Activated CD8-positive, alpha-beta memory T cell treated with anti-CD3 and anti-CD28 coated beads for 24 hours (primary cell): ENCODE data around the gene GLO1.
"Not testable (repeated sequence)": the region's sequence is repeated elsewhere in the genome, so short reads cannot be mapped to it uniquely, and the experiment has no call there.

ENCODE experiments used
- DNase-seq: peaks from one replicate; pipeline ENCODE4 v3.0.0-alpha.2; 2020

GLO1 gene

DNA sequence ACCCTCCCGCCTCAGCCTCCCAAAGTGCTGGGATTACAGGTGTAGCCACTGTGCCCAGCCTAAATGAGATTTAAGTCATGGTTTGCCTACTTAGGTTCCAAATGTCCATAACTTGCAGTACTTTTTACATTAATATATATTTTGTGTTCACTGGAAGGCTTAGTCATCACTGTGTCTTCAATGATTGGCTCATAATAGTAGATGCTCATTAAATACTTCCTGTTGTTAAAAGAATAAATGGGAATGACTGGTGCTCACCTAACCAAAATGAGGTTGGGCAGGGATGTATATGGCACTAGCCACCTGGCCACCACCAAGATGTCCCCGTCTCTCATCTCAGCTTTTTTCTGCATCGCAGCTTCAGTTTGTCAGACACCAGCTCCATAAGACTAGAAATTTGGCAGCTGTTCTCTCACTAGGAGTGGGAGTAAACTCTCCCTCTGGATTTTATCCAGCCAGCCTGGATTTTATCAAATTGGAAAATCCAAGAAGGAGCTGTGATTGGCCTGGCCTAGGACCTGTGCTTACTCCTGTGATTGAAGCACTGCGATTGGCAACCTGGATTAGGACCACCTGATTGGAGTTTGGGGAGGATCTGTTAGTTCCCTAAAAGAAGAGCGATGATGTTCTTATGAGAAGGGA is 1.1 kb upstream of the GLO1 start:
- no peak for DNase-seq

GRCh38 chr6:38701551-38701950 is 1.4 kb downstream of the GLO1 start:
- no peak for DNase-seq

- not testable (repeated sequence) for DNase-seq
These were observed 3.2 kb downstream of the GLO1 start for GRCh38 chr6:38699702-38700101.

GRCh38 chr6:38697846-38698245 is 5.1 kb downstream of the GLO1 start:
- no peak for DNase-seq

DNA sequence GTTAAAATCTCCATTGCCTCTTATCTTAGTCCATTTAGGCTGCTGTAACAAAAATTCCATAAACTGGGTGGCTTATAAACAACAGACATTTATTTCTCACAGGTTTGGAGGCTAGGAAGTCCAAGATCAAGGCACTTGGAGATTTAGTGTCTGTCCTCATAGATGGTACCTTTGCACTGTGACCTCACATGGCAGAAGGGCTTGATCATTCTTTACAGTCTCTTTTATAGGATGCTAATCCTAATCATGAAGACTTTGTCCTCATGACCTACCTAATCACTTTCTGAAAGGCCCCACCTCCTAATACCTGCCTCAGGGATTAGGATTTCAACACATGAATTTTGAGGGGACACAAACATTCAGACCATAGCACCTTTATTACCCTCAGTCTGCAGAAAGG is 6.6 kb downstream of the GLO1 start:
- DNase-seq = no peak

- no peak for DNase-seq
These were observed 7.0 kb downstream of the GLO1 start for GRCh38 chr6:38695933-38696332.

DNA sequence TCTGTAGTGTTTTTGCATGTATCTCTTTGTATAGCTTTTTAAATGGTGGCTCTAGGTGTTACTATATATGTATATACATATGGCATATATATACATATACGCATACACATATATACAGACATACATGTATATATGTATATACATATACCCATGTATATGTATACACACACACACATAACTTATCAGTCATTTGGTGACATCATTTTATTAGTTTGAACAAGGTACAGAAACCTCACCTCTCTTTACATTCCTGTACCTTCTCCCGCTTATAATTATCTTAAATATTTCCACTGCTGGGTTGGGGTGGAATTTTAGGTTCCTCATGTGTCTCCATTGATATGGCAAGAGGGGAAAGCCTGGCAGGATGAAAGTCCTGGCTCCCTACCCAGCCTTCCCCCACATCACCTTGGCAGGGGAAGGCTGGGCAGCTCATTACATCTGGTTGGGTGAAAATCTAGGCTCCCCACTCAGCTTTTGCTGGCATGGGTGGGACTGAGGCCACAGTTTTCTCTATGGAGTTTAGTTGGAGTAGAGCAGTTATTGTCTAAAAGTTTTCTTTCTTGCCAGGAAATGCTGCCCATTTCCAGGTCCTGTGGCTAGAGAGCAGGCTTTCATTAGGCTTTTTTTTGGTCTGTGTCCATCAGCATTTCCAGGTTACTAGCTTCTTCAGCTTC is 7.6 kb downstream of the GLO1 start:
- no peak for DNase-seq

DNA sequence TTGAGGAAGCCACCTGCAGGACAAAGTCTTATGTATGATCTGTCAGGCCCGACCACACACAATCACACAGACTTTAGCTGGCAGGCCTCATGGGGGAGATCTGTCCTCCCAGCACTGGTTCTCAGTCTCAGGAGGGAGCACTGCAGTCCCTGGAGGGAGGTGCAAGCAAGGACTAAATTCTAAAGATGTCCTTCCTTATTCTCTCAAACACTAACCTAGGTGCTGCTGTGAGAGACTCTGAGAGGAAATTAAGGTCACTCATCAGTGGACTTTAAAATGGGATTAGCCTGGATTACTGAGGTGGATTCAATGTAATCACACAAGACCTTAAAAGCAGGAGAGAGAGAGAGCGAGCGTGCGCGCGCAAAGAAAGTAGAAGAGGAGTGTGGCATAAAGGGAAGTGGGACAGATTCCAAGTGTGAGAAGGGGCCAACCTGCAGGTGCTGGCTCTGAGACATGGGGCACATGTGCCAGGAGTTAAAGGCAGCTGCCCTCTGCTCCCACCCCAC is 14.3 kb downstream of the GLO1 start:
- DNase-seq = no peak

DNA sequence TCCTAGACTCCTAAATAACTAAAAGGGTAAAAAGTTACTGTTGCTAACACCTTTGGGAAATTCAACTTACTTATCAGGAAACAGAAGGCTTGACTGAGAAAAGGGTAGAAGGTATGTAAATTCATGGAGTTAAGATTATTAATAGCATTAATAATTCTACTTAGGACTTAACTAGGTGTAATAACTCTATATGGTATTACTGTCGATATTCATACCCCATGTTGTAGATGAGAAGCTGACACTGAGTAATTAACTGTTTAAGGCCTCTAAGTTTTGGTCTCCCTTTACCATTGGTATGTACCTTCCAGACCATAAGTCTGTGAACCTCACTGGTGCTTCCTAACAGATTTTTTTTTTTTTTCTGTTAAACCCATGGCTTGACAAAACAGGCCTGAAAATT is 15.4 kb downstream of the GLO1 start:
- no peak for DNase-seq

GRCh38 chr6:38687043-38687353 is 15.9 kb downstream of the GLO1 start:
- no peak for DNase-seq

GRCh38 chr6:38686270-38687042 is 16.5 kb downstream of the GLO1 start:
- no peak for DNase-seq

GRCh38 chr6:38684904-38685303 is 18.0 kb downstream of the GLO1 start:
- DNase-seq = no peak

DNA sequence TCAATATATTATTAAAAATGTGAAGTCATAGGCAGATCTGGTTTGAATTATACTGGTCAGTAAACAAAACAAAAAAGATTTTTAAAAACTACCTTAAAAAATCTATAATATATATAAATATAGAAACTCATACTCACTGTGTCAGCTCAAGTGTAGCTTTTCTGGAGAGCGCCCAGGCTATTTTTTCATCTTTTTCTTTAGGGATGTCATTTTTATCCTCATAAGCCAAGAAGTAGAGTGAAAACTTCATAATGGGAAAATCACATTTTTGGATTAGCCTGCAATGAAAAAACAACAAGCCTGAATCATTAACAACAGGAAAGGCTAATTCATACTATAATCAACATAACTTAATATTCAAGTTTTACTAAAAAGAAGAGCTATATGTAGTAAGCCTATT is 18.7 kb downstream of the GLO1 start:
- DNase-seq = no peak

DNA sequence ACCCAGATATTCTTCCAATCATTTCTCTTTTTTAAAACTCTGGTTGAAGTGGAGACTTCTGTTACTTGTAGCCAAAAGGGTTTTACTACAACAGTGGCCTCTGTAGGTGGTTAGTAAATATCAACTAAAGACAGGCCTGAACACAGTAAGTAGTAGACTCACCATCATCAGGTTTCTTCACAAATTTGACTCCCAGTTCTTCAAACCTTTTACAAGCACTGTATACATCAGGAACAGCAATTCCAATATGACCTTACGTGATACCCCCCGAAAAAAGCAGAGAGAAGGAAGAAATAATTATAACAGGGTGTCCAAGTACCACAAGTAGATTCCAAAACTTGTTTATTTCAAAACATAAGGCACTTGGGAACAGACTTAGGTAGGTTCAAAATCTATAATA is 21.1 kb downstream of the GLO1 start:
- no peak for DNase-seq

GRCh38 chr6:38679668-38680067 is 23.3 kb downstream of the GLO1 start:
- no peak for DNase-seq

DNA sequence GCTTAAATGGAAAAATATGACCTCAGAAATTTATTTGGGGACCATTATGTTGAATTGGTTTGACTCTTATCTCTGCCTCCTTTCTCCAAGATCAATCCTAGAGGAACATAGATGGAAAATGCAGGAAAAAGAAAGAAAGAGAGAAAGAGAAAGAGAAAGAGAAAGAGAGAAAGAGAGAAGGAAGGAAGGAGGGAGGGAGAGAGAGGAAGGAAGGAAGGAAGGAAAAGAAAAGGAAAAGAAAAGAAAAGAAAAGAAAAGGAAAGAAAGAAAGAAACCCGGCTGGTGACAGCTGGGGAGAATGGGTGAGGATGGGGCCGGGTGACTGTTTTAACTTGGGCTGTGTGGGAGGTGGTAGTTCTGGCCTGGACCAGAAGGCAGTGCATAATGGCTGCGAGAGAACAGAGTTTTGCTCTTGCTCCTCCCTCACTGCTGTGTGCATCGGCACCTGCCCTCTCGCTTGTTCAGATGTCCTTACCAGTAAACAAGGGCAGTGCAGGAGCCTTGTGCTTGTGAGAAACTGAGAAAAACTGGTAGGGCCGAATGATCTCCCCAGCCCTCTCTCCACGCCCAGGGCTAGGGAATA is 24.7 kb downstream of the GLO1 start:
- no peak for DNase-seq

- DNase-seq = no peak
These were observed 25.9 kb downstream of the GLO1 start for GRCh38 chr6:38676974-38677544.

GRCh38 chr6:38676236-38676973 is 26.5 kb downstream of the GLO1 start:
- no peak for DNase-seq

DNA sequence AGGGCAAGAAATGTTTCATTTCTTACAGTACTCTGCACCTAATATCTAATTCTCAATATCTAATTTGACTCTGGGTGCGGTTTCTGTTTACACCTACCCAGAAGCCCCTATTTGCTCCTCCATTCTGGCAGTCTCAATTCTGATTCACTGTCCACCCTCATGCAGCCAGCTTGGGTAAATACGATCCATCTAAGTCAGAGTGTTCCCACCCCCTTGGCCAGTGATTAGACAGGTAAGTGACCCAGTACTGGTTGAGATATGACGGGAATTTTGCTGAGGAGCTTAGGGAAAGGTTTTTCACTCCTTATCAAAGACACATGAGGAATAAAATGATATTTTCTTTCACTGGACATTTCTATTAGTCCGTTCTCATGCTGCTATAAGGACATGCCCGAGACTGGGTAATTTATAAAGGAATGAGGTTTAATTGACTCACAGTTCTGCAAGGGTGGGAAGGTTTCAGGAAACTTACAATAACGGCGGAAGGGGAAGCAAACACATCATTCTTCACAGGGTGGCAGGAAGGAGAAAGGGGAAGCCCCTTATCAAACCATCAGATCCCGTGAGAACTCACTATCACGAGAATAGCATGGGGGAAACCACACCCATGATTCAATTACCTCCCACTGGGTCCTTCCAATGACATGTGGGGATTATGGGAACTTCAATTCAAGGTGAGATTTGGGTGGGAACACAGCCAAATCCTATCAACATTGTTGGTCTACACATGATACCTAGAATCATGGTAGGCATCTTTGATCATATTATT is 29.4 kb downstream of the GLO1 start:
- no peak for DNase-seq

GRCh38 chr6:38671885-38672467 is 31.0 kb downstream of the GLO1 start:
- DNase-seq = no peak

- DNase-seq = no peak
These were observed 44.4 kb downstream of the GLO1 start for GRCh38 chr6:38658418-38659167.
